Uterus (tissue), 4 donors: Measurements from ENCODE around the gene STUB1. TPM values are rescaled to one million over a fixed set of nuclear protein-coding genes. Genes with fewer than 3 reads are reported as not detected.
A peak's percentile ranks its signal among the peaks of the same experiment; 100 is the strongest.

Source experiments
- DNase-seq, 2 donors: peaks; one replicate each; pipeline ENCODE4 v3.0.0-alpha.2; 2019 to 2020
- H3K27ac ChIP-seq, 2 donors: fragments of 200-600 bp; sonication (generic); 1 replicate in 1 of 2; 2 replicates in 1 of 2; pipeline ENCODE4 v1.5.1; 2016 to 2018
- H3K27me3 ChIP-seq, 2 donors: fragments of 200-600 bp; sonication (generic); one replicate each; pipeline ENCODE4 v1.5.1; 2018 to 2019; ENCODE audit warnings: control low read depth in 1 of 2
- H3K36me3 ChIP-seq, 2 donors: fragments of 200-600 bp; sonication (generic); one replicate each; pipeline ENCODE4 v1.5.1; 2019; ENCODE audit warnings: control low read depth in 1 of 2
- H3K4me1 ChIP-seq, 2 donors: fragments of 200-600 bp; sonication (generic); one replicate each; pipeline ENCODE4 v1.5.1; 2018 to 2019; ENCODE audit warnings: control low read depth in 1 of 2
- H3K4me3 ChIP-seq, 2 donors: fragments of 200-600 bp; sonication (generic); 1 replicate in 1 of 2; 2 replicates in 1 of 2; pipeline ENCODE4 v1.5.1; 2018 to 2019; ENCODE audit warnings: mild to moderate bottlenecking in 1 of 2
- H3K9me3 ChIP-seq, 2 donors: fragments of 200-600 bp; sonication (generic); one replicate each; pipeline ENCODE4 v1.5.1; 2019; ENCODE audit warnings: control low read depth in 1 of 2
- POLR2A ChIP-seq, 2 donors: fragments of 450-650 bp; IDR thresholded peaks; one replicate each; pipeline ENCODE4 v1.6.1; 2016; ENCODE audit warnings: antibody characterized with exemption in 2 of 2, mild to moderate bottlenecking in 1 of 2, moderate library complexity in 1 of 2
- intact Hi-C: fragments of 100-400 bp; cut with DNase I; formaldehyde crosslinking; loops from one replicate; pipeline ENCODE4 v1.15.1; 2023; ENCODE audit warnings: low total_unique reads
- total RNA-seq, 4 donors: library from RNA; depleted of rRNA in 3 of 4; stranded (reverse); fragments of >200 nt in 3 of 4; gene quantifications; one replicate each; pipeline versions ENCODE4 v1.1.0 to v1.2.4, GENCODE V29; 2014 to 2023
- TF ChIP-seq, protein P1 (sequence below), 4 experiments: fragments of 200-600 bp in 2 of 4; fragments of 450-650 bp in 2 of 4; sonication (generic) in 2 of 4; IDR thresholded peaks; one replicate each; pipeline ENCODE4 v1.5.1; 2016 to 2019; ENCODE audit warnings: antibody characterized with exemption in 4 of 4, mild to moderate bottlenecking in 2 of 4, moderate library complexity in 1 of 4
- donor health status: DM: yes; HTN: yes; CAD: no.

Gene STUB1
- total RNA-seq, 4 donors from 2014 or later = 62.7 to 212 (median 93.3) TPM

DNA sequence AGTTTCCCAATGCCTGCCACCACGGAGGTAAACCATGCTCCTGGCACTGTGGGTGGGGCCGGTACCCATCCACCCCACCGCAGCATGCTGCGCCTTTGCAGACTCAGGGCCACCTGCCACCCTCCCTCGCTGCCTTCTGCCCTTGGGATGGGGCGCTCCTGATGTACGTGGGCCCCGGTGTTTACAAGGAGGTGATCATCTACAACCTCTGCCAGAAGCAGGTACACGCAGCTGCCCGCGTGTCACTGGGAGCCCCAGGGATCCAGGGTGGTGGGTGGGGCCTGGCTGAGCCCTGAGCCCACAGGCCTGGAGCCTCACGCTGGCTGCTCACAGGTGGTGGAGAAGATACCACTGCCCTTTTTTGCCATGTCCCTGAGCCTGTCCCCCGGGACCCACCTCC, 13.6 kb upstream of the STUB1 start:
- no peak for TF ChIP-seq POLR2A (IDR thresholded peaks at IDR 0.05)
- TF ChIP-seq, protein P1, sequence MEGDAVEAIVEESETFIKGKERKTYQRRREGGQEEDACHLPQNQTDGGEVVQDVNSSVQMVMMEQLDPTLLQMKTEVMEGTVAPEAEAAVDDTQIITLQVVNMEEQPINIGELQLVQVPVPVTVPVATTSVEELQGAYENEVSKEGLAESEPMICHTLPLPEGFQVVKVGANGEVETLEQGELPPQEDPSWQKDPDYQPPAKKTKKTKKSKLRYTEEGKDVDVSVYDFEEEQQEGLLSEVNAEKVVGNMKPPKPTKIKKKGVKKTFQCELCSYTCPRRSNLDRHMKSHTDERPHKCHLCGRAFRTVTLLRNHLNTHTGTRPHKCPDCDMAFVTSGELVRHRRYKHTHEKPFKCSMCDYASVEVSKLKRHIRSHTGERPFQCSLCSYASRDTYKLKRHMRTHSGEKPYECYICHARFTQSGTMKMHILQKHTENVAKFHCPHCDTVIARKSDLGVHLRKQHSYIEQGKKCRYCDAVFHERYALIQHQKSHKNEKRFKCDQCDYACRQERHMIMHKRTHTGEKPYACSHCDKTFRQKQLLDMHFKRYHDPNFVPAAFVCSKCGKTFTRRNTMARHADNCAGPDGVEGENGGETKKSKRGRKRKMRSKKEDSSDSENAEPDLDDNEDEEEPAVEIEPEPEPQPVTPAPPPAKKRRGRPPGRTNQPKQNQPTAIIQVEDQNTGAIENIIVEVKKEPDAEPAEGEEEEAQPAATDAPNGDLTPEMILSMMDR (IDR thresholded peaks at IDR 0.05) = no peak
- Histone ChIP-seq H3K27ac (no peak overlapping the region), H3K27me3 (no peaks in the 10 kb centered on the region), H3K36me3 (no peaks in the 10 kb centered on the region), H3K9me3 (no peaks in the 10 kb centered on the region), H3K4me1 (peaks cover 0 to 8% of the 10 kb centered on the region in 2 donors), H3K4me3 (no peak overlapping the region)
- intact Hi-C loops = loop anchor here (10.0 kb wide), 1 partner anchor 92 kb away; no protein-coding TSS in a partner anchor
- no peak for DNase-seq

DNA sequence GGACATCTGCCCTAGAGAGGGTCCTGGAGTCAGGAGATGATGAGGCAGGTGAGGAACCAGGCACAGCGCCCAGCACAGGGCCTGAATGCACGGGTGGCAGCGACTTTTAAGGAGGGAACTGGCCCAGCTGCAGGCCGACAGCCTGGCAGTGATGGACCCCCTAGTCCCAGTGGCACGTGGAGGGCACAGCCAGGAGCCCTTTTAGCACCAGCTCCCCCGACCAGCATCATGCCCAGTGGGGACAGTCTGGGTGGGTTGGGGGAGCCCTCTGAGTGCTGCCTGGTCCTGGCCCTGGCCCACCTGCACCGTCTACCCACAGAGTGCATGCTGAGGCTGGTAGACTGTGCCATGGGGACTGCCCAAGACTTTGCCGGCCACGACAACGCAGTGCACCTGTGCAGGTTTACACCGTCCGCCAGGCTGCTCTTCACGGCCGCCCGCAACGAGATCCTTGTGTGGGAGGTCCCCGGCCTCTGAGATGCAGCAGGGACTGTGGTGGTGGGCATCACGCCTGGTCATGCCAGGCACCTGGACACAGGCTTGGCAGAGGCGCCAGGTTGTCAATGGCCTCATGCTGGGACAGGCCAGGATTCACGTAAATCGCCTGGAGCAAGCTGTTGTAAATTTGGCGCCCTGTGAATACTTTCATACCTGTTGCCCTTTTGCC, 13.0 kb upstream of the STUB1 start:
- H3K36me3 ChIP-seq = no peaks in the 10 kb centered on the region
- H3K4me3 ChIP-seq = peak overlapping the region in 1 of 2 donors; percentile 6
- intact Hi-C loops = loop anchor here (10.0 kb wide), 1 partner anchor 92 kb away; no protein-coding TSS in a partner anchor
- H3K4me1 ChIP-seq = peaks cover 0 to 8% of the 10 kb centered on the region in 2 donors
- no peaks in the 10 kb centered on the region for H3K27me3 ChIP-seq
- H3K27ac ChIP-seq = peak overlapping the region; percentile 20 to 89
- H3K9me3 ChIP-seq = no peaks in the 10 kb centered on the region
- DNase-seq = no peak
- TF ChIP-seq, protein P1 (IDR thresholded peaks at IDR 0.05) = no peak
- TF ChIP-seq POLR2A (IDR thresholded peaks at IDR 0.05) = no peak

DNA sequence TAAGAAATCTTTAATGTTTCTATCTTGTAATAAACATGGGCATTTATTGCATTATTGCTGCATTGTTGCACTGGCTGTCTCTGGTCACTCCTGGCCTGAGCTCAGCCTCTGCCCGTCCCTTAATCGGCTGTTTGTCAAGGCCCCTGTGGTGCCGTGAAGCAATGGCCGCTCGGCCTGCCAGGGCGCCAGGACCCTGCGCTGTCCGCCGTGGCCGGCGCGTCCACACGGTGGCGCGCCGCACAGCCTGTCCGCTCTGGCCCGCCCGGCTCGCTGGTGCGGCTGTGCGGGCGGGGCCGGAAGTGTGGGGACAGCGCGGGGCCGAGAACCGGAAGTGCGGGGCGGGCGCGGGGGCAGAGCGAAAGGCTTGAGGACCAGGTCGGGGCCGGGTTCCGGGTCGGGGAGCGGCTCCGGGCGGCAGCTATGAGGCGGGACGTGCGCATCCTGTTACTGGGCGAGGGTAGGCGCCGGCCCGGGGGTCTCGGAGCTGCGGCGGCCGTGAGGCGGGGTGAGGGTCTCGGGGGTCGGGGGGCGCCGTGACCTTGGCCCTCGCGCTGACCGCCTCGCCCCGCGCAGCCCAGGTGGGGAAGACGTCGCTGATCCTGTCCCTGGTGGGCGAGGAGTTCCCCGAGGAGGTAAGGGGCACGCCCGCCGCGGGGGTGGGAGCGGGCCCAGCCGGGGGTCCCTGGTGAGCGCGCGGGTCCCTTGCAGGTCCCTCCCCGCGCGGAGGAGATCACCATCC, 12.3 kb upstream of the STUB1 start, which contains the start of gene RHOT2:
RHOT2 (plus strand) TSS at position 353 of the 739 bp plus-strand sequence; CDS start at position 421, 68 bp downstream.
- no peaks in the 10 kb centered on the region for H3K27me3 ChIP-seq
- TF ChIP-seq, protein P1 (IDR thresholded peaks at IDR 0.05) = peak; percentile 74 to 99 (median 96)
- peak; percentile 46 to 71 for TF ChIP-seq POLR2A (IDR thresholded peaks at IDR 0.05)
- intact Hi-C loops = loop anchor here (10.0 kb wide), 1 partner anchor 93 kb away; no protein-coding TSS in a partner anchor
- no peaks in the 10 kb centered on the region for H3K9me3 ChIP-seq
- H3K27ac ChIP-seq = peak within 1 kb of the TSS; percentile 85 to 89
- H3K4me3 ChIP-seq = peak within 1 kb of the TSS; percentile 81 to 88
- DNase-seq = peak; percentile 89 to 93
- H3K4me1 ChIP-seq = peaks cover 0 to 8% of the 10 kb centered on the region in 2 donors
- H3K36me3 ChIP-seq = no peaks in the 10 kb centered on the region

DNA sequence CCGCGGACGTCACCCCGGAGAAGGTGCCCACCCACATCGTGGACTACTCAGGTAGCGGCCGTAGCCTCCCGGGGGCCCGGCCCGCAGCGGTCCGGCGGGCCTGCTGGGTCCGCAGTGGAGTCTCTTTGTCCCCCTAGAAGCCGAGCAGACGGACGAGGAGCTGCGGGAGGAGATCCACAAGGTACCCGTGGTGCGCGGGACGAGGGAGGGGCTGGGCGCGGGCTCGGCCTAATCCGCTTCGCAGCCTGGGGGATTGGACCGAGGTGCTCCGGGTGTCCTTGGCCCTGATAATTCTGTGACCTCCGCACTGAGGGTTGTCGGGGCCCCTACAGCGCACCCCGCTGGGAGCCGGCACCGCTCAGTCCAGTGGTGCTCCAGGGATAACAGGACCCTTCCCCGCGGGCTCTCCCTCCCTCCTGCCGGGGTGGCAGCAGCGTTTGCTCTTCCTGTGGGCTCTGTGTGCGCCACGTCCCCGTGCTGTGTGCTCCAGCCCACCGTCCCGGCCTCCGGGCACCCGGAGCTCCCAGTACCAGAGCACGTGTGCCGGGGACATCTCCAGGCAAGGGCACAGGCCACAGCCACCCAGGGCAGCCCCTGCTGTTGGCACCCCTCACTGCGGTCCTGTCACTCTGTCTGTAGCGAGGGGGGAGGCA, 11.6 kb upstream of the STUB1 start:
- Histone ChIP-seq H3K27me3 (no peaks in the 10 kb centered on the region), H3K36me3 (no peaks in the 10 kb centered on the region), H3K4me3 (peak overlapping the region; percentile 81 to 88), H3K4me1 (peaks cover 0 to 8% of the 10 kb centered on the region in 2 donors), H3K9me3 (no peaks in the 10 kb centered on the region), H3K27ac (peak overlapping the region; percentile 85 to 89)
- intact Hi-C loops = loop anchor here (10.0 kb wide), 1 partner anchor 94 kb away; no protein-coding TSS in a partner anchor
- no peak for DNase-seq
- no peak for TF ChIP-seq POLR2A (IDR thresholded peaks at IDR 0.05)
- TF ChIP-seq, protein P1 (IDR thresholded peaks at IDR 0.05) = no peak
